ENCODE measurements around the gene PCDH8. TPM values are rescaled to one million over a fixed set of nuclear protein-coding genes. Genes with fewer than 3 reads are reported as not detected.
A peak's percentile ranks its signal among the peaks of the same experiment; 100 is the strongest.

The PCDH8 gene
- polyA plus RNA-seq, 1 experiment, result not detected

DNA sequence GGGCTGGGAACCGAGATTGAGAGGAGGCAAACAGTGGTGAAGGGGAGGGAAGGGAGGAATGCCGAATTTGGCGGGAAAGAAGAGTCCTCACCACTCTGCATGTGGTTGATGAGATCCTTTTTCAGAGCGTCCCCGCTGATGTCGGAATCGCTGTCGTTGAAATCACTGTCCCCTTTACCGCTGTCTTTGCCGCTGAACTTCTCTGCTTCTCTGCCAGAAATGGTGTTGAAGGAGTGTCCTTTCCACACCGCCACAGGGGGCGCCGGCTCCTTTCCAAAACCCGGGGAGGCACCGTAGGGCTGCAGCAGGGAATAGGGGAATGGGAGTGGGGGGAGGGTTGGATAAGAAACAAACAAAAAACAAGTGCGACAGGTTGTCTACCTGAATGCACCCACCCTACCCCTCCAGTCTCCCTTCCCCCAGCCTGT is 3.1 kb downstream of the PCDH8 start:
- Histone ChIP-seq H3K27ac (ENCODE audit: low read depth, low read length) (no peak overlapping the region), H3K9me3 (ENCODE audit: control insufficient read depth, insufficient read depth, low read length) (peaks cover 28% of the 10 kb centered on the region; the same call in 1 of the 2 replicates), H3K27me3 (ENCODE audit: control insufficient read depth, insufficient read depth, low read length) (peaks cover 47% of the 10 kb centered on the region), H3K4me3 (ENCODE audit: low read depth, low read length) (no peak overlapping the region)
- no peak for DNase-seq (ENCODE audit: low read depth, low spot score)
- POLR2A ChIA-PET, result no interaction called here
- TF ChIP-seq, protein P1, sequence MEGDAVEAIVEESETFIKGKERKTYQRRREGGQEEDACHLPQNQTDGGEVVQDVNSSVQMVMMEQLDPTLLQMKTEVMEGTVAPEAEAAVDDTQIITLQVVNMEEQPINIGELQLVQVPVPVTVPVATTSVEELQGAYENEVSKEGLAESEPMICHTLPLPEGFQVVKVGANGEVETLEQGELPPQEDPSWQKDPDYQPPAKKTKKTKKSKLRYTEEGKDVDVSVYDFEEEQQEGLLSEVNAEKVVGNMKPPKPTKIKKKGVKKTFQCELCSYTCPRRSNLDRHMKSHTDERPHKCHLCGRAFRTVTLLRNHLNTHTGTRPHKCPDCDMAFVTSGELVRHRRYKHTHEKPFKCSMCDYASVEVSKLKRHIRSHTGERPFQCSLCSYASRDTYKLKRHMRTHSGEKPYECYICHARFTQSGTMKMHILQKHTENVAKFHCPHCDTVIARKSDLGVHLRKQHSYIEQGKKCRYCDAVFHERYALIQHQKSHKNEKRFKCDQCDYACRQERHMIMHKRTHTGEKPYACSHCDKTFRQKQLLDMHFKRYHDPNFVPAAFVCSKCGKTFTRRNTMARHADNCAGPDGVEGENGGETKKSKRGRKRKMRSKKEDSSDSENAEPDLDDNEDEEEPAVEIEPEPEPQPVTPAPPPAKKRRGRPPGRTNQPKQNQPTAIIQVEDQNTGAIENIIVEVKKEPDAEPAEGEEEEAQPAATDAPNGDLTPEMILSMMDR (IDR thresholded peaks at IDR 0.05; ENCODE audit: low read depth, low read length), result peak; percentile 11; the same call in 1 of the 2 replicates
- CTCF ChIA-PET, result no interaction called here

DNA sequence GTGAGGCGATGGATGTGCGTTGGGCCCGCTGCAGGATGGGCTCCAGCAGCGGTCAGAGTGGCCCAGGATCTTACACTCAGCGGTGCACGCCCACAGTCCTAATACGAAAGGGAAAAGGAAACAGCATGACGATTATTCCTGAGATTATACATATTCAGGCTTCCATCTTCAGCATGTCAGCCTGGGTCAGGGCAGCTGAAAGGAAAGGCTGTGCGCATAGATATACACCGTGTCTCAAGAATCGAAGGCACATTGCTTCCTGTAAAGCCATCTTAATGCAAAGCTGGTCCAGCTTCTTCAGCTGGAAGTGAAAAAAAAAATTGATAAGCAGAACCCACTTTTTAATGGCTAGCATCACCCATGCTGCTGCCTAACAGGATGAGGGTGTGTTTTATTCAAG is 3.6 kb downstream of the PCDH8 start:
- peaks cover 42% of the 10 kb centered on the region for H3K27me3 ChIP-seq (ENCODE audit: control insufficient read depth, insufficient read depth, low read length)
- CTCF ChIA-PET, result no interaction called here
- POLR2A ChIA-PET, result no interaction called here
- H3K4me3 ChIP-seq (ENCODE audit: low read depth, low read length), result no peak overlapping the region
- peaks cover 27% of the 10 kb centered on the region; the same call in 1 of the 2 replicates for H3K9me3 ChIP-seq (ENCODE audit: control insufficient read depth, insufficient read depth, low read length)
- no peak overlapping the region for H3K27ac ChIP-seq (ENCODE audit: low read depth, low read length)
- TF ChIP-seq, protein P1 (IDR thresholded peaks at IDR 0.05; ENCODE audit: low read depth, low read length), result no peak
- DNase-seq (ENCODE audit: low read depth, low spot score), result no peak

DNA sequence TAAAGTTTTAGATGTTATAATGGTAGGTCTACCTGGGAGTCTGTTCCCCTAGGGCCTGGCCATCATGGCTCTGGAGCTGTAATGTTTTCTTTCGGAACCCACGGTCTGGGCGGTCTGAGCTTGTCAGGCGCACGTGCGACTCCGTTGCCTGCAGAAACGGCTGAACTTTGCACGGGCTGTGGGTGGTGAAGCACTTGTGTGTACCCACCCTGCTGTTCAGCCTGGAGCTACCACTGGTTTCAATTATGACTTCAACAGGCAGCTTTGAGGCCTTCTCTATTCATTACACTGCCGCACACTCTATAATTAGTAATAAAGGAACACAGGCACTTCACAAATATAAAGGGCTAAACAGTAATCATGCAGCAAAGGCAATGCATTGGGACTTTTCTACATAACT is 6.0 kb downstream of the PCDH8 start:
- CTCF ChIA-PET, result no interaction called here

DNA sequence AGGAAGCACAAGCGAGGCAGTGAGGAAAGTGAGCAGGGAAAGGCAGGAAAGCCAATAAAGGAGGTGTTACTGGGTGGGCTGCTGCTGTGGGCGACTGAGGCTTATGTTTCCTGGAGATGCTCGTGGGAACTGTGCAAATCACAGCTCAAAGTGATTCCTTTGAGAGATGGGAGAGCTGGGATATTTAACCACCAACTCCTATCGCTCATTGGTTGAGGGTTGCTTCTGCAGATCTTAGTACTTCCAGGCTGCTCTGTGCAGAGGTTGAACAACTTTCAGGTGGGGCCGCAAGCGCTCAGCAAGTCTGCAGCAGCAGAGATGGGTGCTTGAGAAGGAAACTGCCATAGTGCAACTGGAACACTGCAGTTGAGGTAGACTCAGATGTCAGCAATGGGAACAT is 8.4 kb downstream of the PCDH8 start:
- Histone ChIP-seq H3K27me3 (ENCODE audit: control insufficient read depth, insufficient read depth, low read length) (peaks cover 7% of the 10 kb centered on the region), H3K27ac (ENCODE audit: low read depth, low read length) (no peak overlapping the region), H3K4me3 (ENCODE audit: low read depth, low read length) (no peak overlapping the region), H3K9me3 (ENCODE audit: control insufficient read depth, insufficient read depth, low read length) (no peaks in the 10 kb centered on the region)
- no peak for DNase-seq (ENCODE audit: low read depth, low spot score)
- TF ChIP-seq, protein P1 (IDR thresholded peaks at IDR 0.05; ENCODE audit: low read depth, low read length), result no peak
- ChIA-PET CTCF (no interaction called here), POLR2A (no interaction called here)

More for the DNA sequence above, 6.0 kb downstream of the PCDH8 start:
- POLR2A ChIA-PET, result no interaction called here
- Histone ChIP-seq H3K27me3 (ENCODE audit: control insufficient read depth, insufficient read depth, low read length) (peaks cover 21% of the 10 kb centered on the region), H3K27ac (ENCODE audit: low read depth, low read length) (no peak overlapping the region), H3K4me3 (ENCODE audit: low read depth, low read length) (no peak overlapping the region), H3K9me3 (ENCODE audit: control insufficient read depth, insufficient read depth, low read length) (peaks cover 15% of the 10 kb centered on the region; the same call in 1 of the 2 replicates)
- DNase-seq (ENCODE audit: low read depth, low spot score), result no peak
- TF ChIP-seq, protein P1 (IDR thresholded peaks at IDR 0.05; ENCODE audit: low read depth, low read length), result no peak

DNA sequence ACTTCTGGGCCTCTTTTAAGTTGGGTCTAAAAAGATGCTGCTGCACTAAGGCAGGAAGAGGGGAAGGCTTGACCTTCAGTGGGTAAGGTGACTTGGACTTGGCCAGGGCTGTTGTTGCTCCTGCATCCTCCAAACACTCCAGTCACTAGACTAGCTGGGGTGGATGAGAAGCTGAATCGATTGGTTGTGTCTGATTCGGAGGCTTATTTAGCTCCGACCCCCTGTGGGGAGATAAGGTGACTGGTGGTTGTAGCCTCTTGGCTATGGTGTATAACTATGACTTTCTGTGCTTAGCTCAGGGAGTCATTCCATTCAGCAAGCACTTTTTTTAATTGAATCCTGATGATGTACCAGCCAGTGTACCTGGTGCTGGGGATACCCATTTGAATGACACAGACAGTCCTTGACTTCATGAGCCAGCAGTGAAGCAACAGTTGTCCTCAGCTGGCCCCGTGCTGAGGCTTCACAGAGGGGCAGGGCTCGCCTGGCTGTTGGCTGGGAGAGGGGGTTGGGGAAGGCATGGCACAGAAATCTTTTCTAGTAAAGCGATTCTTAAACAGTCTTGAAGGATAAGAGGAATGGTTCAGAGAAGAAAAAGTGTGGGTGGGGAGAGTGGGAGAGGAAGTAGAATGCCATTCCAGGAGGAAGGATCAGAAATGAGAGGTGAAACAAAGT is 9.9 kb downstream of the PCDH8 start:
- CTCF ChIA-PET, result no interaction called here
- POLR2A ChIA-PET, result no interaction called here
- H3K27me3 ChIP-seq (ENCODE audit: control insufficient read depth, insufficient read depth, low read length), result no peaks in the 10 kb centered on the region
- H3K27ac ChIP-seq (ENCODE audit: low read depth, low read length), result no peak overlapping the region
- no peak for DNase-seq (ENCODE audit: low read depth, low spot score)
- H3K4me3 ChIP-seq (ENCODE audit: low read depth, low read length), result no peak overlapping the region
- H3K9me3 ChIP-seq (ENCODE audit: control insufficient read depth, insufficient read depth, low read length), result no peaks in the 10 kb centered on the region
- TF ChIP-seq, protein P1 (IDR thresholded peaks at IDR 0.05; ENCODE audit: low read depth, low read length), result no peak
